NCI-H1048 (cell line): ENCODE measurements around the gene NAT16.

Experiments
- DNase-seq: peaks from one replicate; lab custom pipeline; 2025; lab: John Stamatoyannopoulos, UW

NAT16 gene

GRCh38 chr7:101170617-101171441 lies 9.3 kb downstream of the NAT16 start:
- no peak for DNase-seq

GRCh38 chr7:101169838-101170551 lies 10.1 kb downstream of the NAT16 start:
- DNase-seq = no peak

- DNase-seq = no peak
Measured at GRCh38 chr7:101169110-101169837, 10.8 kb downstream of the NAT16 start.

GRCh38 chr7:101168412-101169049 lies 11.6 kb downstream of the NAT16 start:
- DNase-seq = no peak

- no peak for DNase-seq
Measured at GRCh38 chr7:101167645-101168411, 12.3 kb downstream of the NAT16 start.

GRCh38 chr7:101166909-101167644 lies 13.0 kb downstream of the NAT16 start:
- DNase-seq = no peak

GRCh38 chr7:101166648-101166908 lies 13.5 kb downstream of the NAT16 start:
- no peak for DNase-seq

GRCh38 chr7:101165958-101166647 lies 14.0 kb downstream of the NAT16 start:
- no peak for DNase-seq

- DNase-seq = peak; percentile 89
Measured at GRCh38 chr7:101165075-101165957, 14.8 kb downstream of the NAT16 start, which contains the start of gene VGF. Gene VGF (minus strand): TSS chr7:101165569. CDS start chr7:101164843, 726 bp downstream.

- no peak for DNase-seq
Measured at GRCh38 chr7:101164071-101164840, 15.8 kb downstream of the NAT16 start.

- no peak for DNase-seq
Measured at GRCh38 chr7:101163279-101164070, 16.6 kb downstream of the NAT16 start.

- DNase-seq = no peak
Measured at GRCh38 chr7:101162551-101163278, 17.4 kb downstream of the NAT16 start.

- DNase-seq = no peak
Measured at GRCh38 chr7:101161692-101162471, 18.2 kb downstream of the NAT16 start.

- DNase-seq = no peak
Measured at GRCh38 chr7:101160910-101161309, 19.2 kb downstream of the NAT16 start.

GRCh38 chr7:101159696-101160674 lies 20.1 kb downstream of the NAT16 start:
- no peak for DNase-seq
